Measurements from ENCODE around the gene TAX1BP1. TPM values are rescaled to one million over a fixed set of nuclear protein-coding genes. Genes with fewer than 3 reads are reported as not detected.

The TAX1BP1 gene
- total and polyA plus RNA-seq, 9 donors = 69.3 to 106 (median 83.7) TPM

GRCh38 chr7:27860800-27861199 lies 120.8 kb downstream of the TAX1BP1 start:
- no peak overlapping the region for H3K27ac ChIP-seq
- TF ChIP-seq EP300 (IDR thresholded peaks at IDR 0.05) (no peak), POLR2A (IDR thresholded peaks at IDR 0.05) (no peak), CTCF (IDR thresholded peaks at IDR 0.05) (no peak)
- no peaks in the 10 kb centered on the region for H3K9me3 ChIP-seq
- no peaks in the 10 kb centered on the region for H3K27me3 ChIP-seq
- intact Hi-C loops (cut with DNase I) = no loop called here
- H3K4me1 ChIP-seq (ENCODE audit: insufficient read depth) = no peaks in the 10 kb centered on the region
- no peak for DNase-seq
- no peak overlapping the region for H3K4me3 ChIP-seq
- 91 to 95% (median 92%) methylated on average over 6 of the region's 6 CpGs for WGBS, 3 donors
- no peaks in the 10 kb centered on the region for H3K36me3 ChIP-seq

GRCh38 chr7:27861747-27862146 lies 121.8 kb downstream of the TAX1BP1 start:
- WGBS, 3 donors = 16 to 32% (median 32%) methylated on average over 3 of the region's 3 CpGs
- Histone ChIP-seq H3K4me1 (ENCODE audit: insufficient read depth) (no peaks in the 10 kb centered on the region), H3K9me3 (no peaks in the 10 kb centered on the region), H3K4me3 (no peak overlapping the region), H3K36me3 (no peaks in the 10 kb centered on the region), H3K27me3 (no peaks in the 10 kb centered on the region), H3K27ac (no peak overlapping the region)
- DNase-seq = no peak
- TF ChIP-seq POLR2A (IDR thresholded peaks at IDR 0.05) = no peak
- no peak for TF ChIP-seq EP300 (IDR thresholded peaks at IDR 0.05)
- TF ChIP-seq CTCF (IDR thresholded peaks at IDR 0.05) = no peak
- intact Hi-C loops (cut with DNase I) = no loop called here

DNA sequence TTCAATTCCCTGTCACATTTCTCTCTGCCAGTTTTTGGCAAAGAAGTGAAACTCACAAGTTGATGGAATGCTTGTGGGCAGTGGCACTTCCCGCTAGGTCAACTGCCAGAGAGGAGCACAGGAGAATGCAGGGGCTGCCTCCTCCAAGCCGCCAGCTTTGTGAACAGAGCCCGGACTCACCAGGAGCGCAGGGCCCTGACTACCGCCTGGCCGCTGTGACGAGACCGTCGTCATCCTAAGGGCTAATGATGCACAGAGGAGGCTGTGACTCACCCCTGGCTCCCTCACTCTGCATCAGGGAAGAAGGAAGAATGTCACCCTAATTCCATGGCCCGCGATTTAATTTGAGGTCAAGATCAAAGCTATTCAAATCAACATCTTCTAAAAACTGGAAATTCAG lies 123.9 kb downstream of the TAX1BP1 start:
- Histone ChIP-seq H3K27me3 (no peaks in the 10 kb centered on the region), H3K27ac (no peak overlapping the region), H3K4me1 (ENCODE audit: insufficient read depth) (no peaks in the 10 kb centered on the region), H3K36me3 (no peaks in the 10 kb centered on the region), H3K4me3 (no peak overlapping the region), H3K9me3 (no peaks in the 10 kb centered on the region)
- intact Hi-C loops (cut with DNase I) = no loop called here
- TF ChIP-seq CTCF (IDR thresholded peaks at IDR 0.05) (no peak), POLR2A (IDR thresholded peaks at IDR 0.05) (no peak)
- WGBS, 3 donors = 94 to 96% (median 94%) methylated on average over 11 of the region's 11 CpGs
- no peak for DNase-seq

- H3K36me3 ChIP-seq = no peaks in the 10 kb centered on the region
- no peaks in the 10 kb centered on the region for H3K27me3 ChIP-seq
- H3K9me3 ChIP-seq = no peaks in the 10 kb centered on the region
- no peak overlapping the region for H3K4me3 ChIP-seq
- H3K4me1 ChIP-seq (ENCODE audit: insufficient read depth) = peaks cover 2% of the 10 kb centered on the region
- no peak for TF ChIP-seq CTCF (IDR thresholded peaks at IDR 0.05)
- no peak for TF ChIP-seq EP300 (IDR thresholded peaks at IDR 0.05)
- no peak for TF ChIP-seq POLR2A (IDR thresholded peaks at IDR 0.05)
- no peak for DNase-seq
- intact Hi-C loops (cut with DNase I) = no loop called here
- H3K27ac ChIP-seq = no peak overlapping the region
- WGBS, 3 donors = 41 to 48% (median 44%) methylated on average over 2 of the region's 2 CpGs
Observed at GRCh38 chr7:27866256-27866655, 126.3 kb downstream of the TAX1BP1 start.
